Trophoblast cell (in vitro differentiated cells and primary cell): ENCODE data around the gene ANKRD36.
"Not testable (repeated sequence)": the region's sequence is repeated elsewhere in the genome, so short reads cannot be mapped to it uniquely, and the experiment has no call there.

Experiments used
- DNase-seq, 2 donors: peaks; one replicate each; pipeline ENCODE4 v3.0.0-alpha.2; 2016
- H2AFZ ChIP-seq: 2 replicates; pipeline ENCODE4 v1.6.1; 2013; ENCODE audit warnings: low read length, moderate library complexity, mild to moderate bottlenecking; ENCODE audit not compliant: insufficient read depth, poor library complexity
- H2AK5ac ChIP-seq: 2 replicates; pipeline ENCODE4 v1.6.1; 2013; ENCODE audit warnings: mild to moderate bottlenecking, low read length
- H2BK120ac ChIP-seq: 2 replicates; pipeline ENCODE4 v1.6.1; 2013; ENCODE audit warnings: low read length, mild to moderate bottlenecking, moderate library complexity; ENCODE audit not compliant: insufficient read depth, poor library complexity
- H2BK12ac ChIP-seq: 2 replicates; pipeline ENCODE4 v1.6.1; 2013; ENCODE audit warnings: mild to moderate bottlenecking, low read length, moderate library complexity
- H2BK5ac ChIP-seq: 2 replicates; pipeline ENCODE4 v1.6.1; 2013; ENCODE audit warnings: low read length, low read depth, moderate library complexity, mild to moderate bottlenecking; ENCODE audit not compliant: poor library complexity
- H3K14ac ChIP-seq: 2 replicates; pipeline ENCODE4 v1.6.1; 2013; ENCODE audit warnings: mild to moderate bottlenecking, low read length
- H3K18ac ChIP-seq: 2 replicates; pipeline ENCODE4 v1.6.1; 2013; ENCODE audit warnings: mild to moderate bottlenecking, low read length
- H3K23ac ChIP-seq: 2 replicates; pipeline ENCODE4 v1.6.1; 2013; ENCODE audit warnings: low read length
- H3K27ac ChIP-seq: 2 replicates; pipeline ENCODE4 v1.5.1; 2013; ENCODE audit warnings: low read depth, mild to moderate bottlenecking, inconsistent platforms, low read length, moderate library complexity
- H3K27me3 ChIP-seq: 2 replicates; pipeline ENCODE4 v1.6.1; 2013; ENCODE audit warnings: inconsistent platforms, mild to moderate bottlenecking, low read length, moderate library complexity; ENCODE audit not compliant: insufficient read depth
- H3K36me3 ChIP-seq, 2 experiments: 1 replicate in 1 of 2; 2 replicates in 1 of 2; pipeline ENCODE4 v1.6.1; 2013; ENCODE audit warnings: low read length in 2 of 2, mild to moderate bottlenecking in 2 of 2, moderate library complexity in 1 of 2; ENCODE audit not compliant: insufficient read depth in 2 of 2, control insufficient read depth in 1 of 2
- H3K4ac ChIP-seq: 2 replicates; pipeline ENCODE4 v1.6.1; 2013; ENCODE audit warnings: low read depth, mild to moderate bottlenecking, low read length, moderate library complexity
- H3K4me1 ChIP-seq, 2 experiments: 1 replicate in 1 of 2; 2 replicates in 1 of 2; pipeline ENCODE4 v1.6.1; 2013; ENCODE audit warnings: low read length in 2 of 2, mild to moderate bottlenecking in 2 of 2, moderate library complexity in 1 of 2; ENCODE audit not compliant: insufficient read depth in 2 of 2, control insufficient read depth in 1 of 2
- H3K4me2 ChIP-seq: 2 replicates; pipeline ENCODE4 v1.6.1; 2013; ENCODE audit warnings: inconsistent platforms, mild to moderate bottlenecking, low read length, moderate library complexity
- H3K4me3 ChIP-seq: 2 replicates; pipeline ENCODE4 v1.5.1; 2013; ENCODE audit warnings: mild to moderate bottlenecking, low read depth, low read length, inconsistent platforms
- H3K79me1 ChIP-seq: one replicate; pipeline ENCODE4 v1.6.1; 2013; ENCODE audit warnings: low read length
- H3K79me2 ChIP-seq: 2 replicates; pipeline ENCODE4 v1.6.1; 2013; ENCODE audit warnings: low read length, mild to moderate bottlenecking; ENCODE audit not compliant: control insufficient read depth, insufficient read depth, poor library complexity
- H3K9ac ChIP-seq: 2 replicates; pipeline ENCODE4 v1.6.1; 2013; ENCODE audit warnings: mild to moderate bottlenecking, low read length
- H3K9me3 ChIP-seq: 2 replicates; pipeline ENCODE4 v1.6.1; 2013; ENCODE audit warnings: low read depth, mild to moderate bottlenecking, control low read depth, inconsistent platforms, low read length; ENCODE audit not compliant: insufficient read depth
- H4K12ac ChIP-seq: 2 replicates; pipeline ENCODE4 v1.6.1; 2013; ENCODE audit warnings: low read depth, mild to moderate bottlenecking, low read length, moderate library complexity
- H4K8ac ChIP-seq: 2 replicates; pipeline ENCODE4 v1.6.1; 2013; ENCODE audit warnings: low read depth, mild to moderate bottlenecking, low read length, moderate library complexity
- H4K91ac ChIP-seq: one replicate; pipeline ENCODE4 v1.6.1; 2013; ENCODE audit warnings: low read depth, mild to moderate bottlenecking, low read length, moderate library complexity
- WGBS: extraction: QIAGEN DNeasy Blood & Tissue Kit; methylation state at CpG from one replicate; pipeline ENCODE4 v1.1.7; 2013; ENCODE audit warnings: missing lambda C conversion rate; ENCODE audit not compliant: insufficient read length, insufficient coverage; ENCODE audit errors: extremely low coverage; 5-methylcytosine and 5-hydroxymethylcytosine counted together

Gene ANKRD36

DNA sequence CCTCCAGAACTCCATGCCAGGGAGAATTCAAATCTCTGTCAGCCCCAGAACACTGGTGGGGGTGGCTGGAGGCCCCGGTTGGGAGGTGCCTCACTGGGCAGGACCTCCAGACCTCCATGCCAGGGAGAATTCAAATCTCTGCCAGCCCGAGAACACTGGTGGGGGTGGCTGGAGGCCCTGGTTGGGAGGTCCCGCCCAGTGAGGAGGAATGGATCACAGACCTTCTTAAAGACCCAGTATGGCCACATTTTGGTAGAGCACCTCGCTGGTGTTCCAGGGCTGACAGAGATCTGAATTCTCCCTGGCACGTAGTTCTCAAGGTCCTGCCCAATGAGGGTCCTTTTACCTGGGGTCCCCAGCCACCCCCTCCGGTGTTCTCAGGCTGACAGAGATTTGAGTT, 153.5 kb downstream of the ANKRD36 start:
- H3K18ac ChIP-seq, H3K4me3 ChIP-seq, DNase-seq, H2BK5ac ChIP-seq, H3K27me3 ChIP-seq, H3K4ac ChIP-seq, H4K8ac ChIP-seq, H3K9me3 ChIP-seq, H3K79me2 ChIP-seq, H3K4me2 ChIP-seq, H2BK120ac ChIP-seq, H2AFZ ChIP-seq, H2BK12ac ChIP-seq, H3K36me3 ChIP-seq, H4K12ac ChIP-seq, H3K79me1 ChIP-seq, H4K91ac ChIP-seq, H3K4me1 ChIP-seq, H3K27ac ChIP-seq, H3K23ac ChIP-seq, H3K14ac ChIP-seq, H2AK5ac ChIP-seq, H3K9ac ChIP-seq: not testable (repeated sequence)
- no CpG with 5 or more reads among the region's 6 CpGs for WGBS

DNA sequence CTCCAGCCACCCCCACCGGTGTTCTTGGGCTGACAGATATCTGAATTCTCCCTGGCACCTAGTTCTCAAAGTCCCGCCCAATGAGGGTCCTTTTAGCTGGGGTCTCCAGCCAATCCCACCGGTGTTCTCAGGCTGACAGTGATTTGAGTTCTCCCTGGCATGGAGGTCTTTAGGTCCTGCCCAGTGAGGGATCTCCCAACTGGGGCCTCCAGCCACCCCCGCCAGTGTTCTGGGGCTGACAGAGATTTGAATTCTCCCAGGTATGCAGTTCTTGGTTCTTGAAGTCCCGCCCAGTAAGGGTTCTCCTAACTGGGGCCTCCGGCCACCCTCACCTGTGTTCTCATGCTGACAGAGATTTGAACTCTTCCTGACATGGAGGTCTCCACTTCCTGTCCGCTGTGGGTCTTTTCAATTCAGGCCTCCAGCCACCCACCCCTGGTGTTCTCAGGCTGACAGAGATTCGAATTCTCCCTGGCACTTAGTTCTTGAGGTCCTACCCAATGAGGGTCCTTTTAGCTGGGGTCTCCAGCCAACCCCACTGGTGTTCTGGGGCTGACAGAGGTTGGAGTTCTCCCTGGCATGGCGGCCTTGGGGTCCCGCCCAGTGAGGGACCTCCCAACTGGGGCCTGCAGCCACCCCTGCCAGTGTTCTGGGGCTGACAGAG, 154.6 kb downstream of the ANKRD36 start:
- H3K4me1 ChIP-seq = no peaks in the 10 kb centered on the region
- no peak overlapping the region for H2BK5ac ChIP-seq
- H3K79me2 ChIP-seq = no peaks in the 10 kb centered on the region
- H2BK12ac ChIP-seq = no peak overlapping the region
- no peak overlapping the region for H4K91ac ChIP-seq
- H3K79me1 ChIP-seq = no peaks in the 10 kb centered on the region
- no peak overlapping the region for H4K12ac ChIP-seq
- WGBS = no CpG with 5 or more reads among the region's 10 CpGs
- no peak overlapping the region for H2BK120ac ChIP-seq
- no peaks in the 10 kb centered on the region for H3K27me3 ChIP-seq
- DNase-seq = peak; percentile 0
- H2AFZ ChIP-seq = no peak overlapping the region
- peak overlapping the region; percentile 40 for H3K4me3 ChIP-seq
- H3K4me2 ChIP-seq = no peak overlapping the region
- H3K9ac ChIP-seq = no peak overlapping the region
- peaks cover 7% of the 10 kb centered on the region for H3K9me3 ChIP-seq
- no peak overlapping the region for H4K8ac ChIP-seq
- no peak overlapping the region for H3K4ac ChIP-seq
- no peaks in the 10 kb centered on the region for H3K36me3 ChIP-seq
- H3K23ac ChIP-seq = no peak overlapping the region
- H3K27ac ChIP-seq = no peak overlapping the region
- H3K18ac ChIP-seq = no peak overlapping the region
- H3K14ac ChIP-seq = no peak overlapping the region
- H2AK5ac ChIP-seq = no peak overlapping the region

DNA sequence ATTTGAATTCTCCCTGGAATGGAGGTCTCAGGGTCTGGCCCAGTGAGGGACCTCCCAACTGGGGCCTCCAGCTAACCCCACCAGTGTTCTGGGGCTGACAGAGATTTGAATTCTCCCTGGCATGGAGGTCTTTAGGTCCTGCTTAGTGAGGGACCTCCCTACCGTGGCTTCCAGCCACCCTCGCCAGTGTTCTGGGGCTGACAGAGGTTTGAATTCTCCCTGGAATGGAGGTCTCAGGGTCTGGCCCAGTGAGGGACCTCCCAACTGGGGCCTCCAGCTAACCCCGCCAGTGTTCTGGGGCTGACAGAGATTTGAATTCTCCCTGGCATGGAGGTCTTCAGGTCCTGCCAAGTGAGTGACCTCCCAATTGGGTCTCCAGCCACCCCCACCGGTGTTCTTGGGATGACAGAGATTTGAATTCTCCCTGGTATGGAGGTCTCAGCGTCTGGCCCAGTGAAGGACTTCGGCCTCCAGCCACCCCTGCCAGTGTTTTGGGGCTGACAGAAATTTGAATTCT, 155.2 kb downstream of the ANKRD36 start:
- not testable (repeated sequence) for H3K18ac ChIP-seq, H3K4me2 ChIP-seq, H3K9me3 ChIP-seq, H3K27me3 ChIP-seq, H2AFZ ChIP-seq, H3K14ac ChIP-seq, H4K91ac ChIP-seq, H3K79me1 ChIP-seq, H3K4ac ChIP-seq, H3K27ac ChIP-seq, H3K36me3 ChIP-seq, H2BK120ac ChIP-seq, H2BK12ac ChIP-seq, H3K9ac ChIP-seq, H2AK5ac ChIP-seq, H4K8ac ChIP-seq, H4K12ac ChIP-seq, H3K23ac ChIP-seq, H3K79me2 ChIP-seq, H2BK5ac ChIP-seq, H3K4me1 ChIP-seq
- peak; percentile 0 for DNase-seq
- peak overlapping the region; percentile 40 for H3K4me3 ChIP-seq
- no CpG with 5 or more reads among the region's 6 CpGs for WGBS

DNA sequence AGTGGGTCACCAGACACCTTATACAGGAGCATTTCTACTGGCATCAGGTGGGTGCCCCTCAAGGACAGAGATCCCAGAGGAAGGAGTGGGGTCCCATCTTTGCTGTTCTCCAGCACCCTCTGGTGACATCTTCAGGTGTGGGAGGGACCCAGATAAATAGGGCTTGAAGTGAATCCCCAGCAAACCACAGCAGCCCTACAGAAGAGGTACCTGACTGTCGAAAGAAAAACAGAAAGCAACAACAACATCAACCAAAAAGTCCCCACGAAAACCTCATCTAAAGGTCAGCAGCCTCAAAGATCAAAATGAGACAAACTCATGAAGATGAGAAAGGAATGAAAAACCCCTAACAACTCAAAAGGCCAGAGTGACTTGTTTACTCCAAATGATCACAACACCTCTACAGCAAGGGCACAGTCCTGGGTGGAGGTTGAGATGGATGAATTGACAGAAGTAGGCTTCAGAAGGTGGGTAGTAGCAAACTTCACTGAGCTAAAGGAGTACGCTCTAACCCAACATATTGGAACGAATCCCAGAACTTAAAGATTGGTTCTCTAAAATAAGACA, 163.4 kb downstream of the ANKRD36 start:
- not testable (repeated sequence) for H3K4me3 ChIP-seq, H4K8ac ChIP-seq, H3K79me2 ChIP-seq, H3K27ac ChIP-seq, H3K18ac ChIP-seq, H2BK120ac ChIP-seq, H2AFZ ChIP-seq, DNase-seq, H3K79me1 ChIP-seq, H3K9ac ChIP-seq, H3K27me3 ChIP-seq, H3K14ac ChIP-seq, H3K4me2 ChIP-seq, H2BK12ac ChIP-seq, H2BK5ac ChIP-seq, H3K23ac ChIP-seq, H3K9me3 ChIP-seq, H3K4ac ChIP-seq, H2AK5ac ChIP-seq, H3K36me3 ChIP-seq, H4K91ac ChIP-seq, H4K12ac ChIP-seq, H3K4me1 ChIP-seq
- WGBS = no CpG with 5 or more reads among the region's 4 CpGs
